HepG2 (cell line): Measurements from ENCODE around the gene C2orf74. TPM values are rescaled to one million over a fixed set of nuclear protein-coding genes. Genes with fewer than 3 reads are reported as not detected.
A peak's percentile ranks its signal among the peaks of the same experiment; 100 is the strongest.

Experiments
- ATF1 ChIP-seq: IDR thresholded peaks from 2 replicates; pipeline ENCODE4 v1.6.1; 2016; ENCODE audit warnings: mild to moderate bottlenecking, control low read depth
- ETV5 ChIP-seq: IDR thresholded peaks from 2 replicates; pipeline ENCODE4 v1.6.1; 2018; ENCODE audit warnings: missing biosample characterization, missing genetic modification reagents, inconsistent platforms, borderline replicate concordance
- FOXM1 ChIP-seq: sonication (generic); formaldehyde crosslinking; IDR thresholded peaks from 2 replicates; pipeline ENCODE4 v1.5.0; 2020; ENCODE audit warnings: missing genetic modification reagents
- IRF2 ChIP-seq: IDR thresholded peaks from 2 replicates; pipeline ENCODE4 v1.6.1; 2018; ENCODE audit warnings: missing genetic modification reagents, missing compliant biosample characterization
- JUNB ChIP-seq: sonication (generic); formaldehyde crosslinking; IDR thresholded peaks from 2 replicates; pipeline ENCODE4 v1.8.0; 2022; ENCODE audit warnings: missing genetic modification reagents, mild to moderate bottlenecking, borderline replicate concordance
- NFE2L1 ChIP-seq: sonication (generic); formaldehyde crosslinking; IDR thresholded peaks from 2 replicates; pipeline ENCODE4 v1.4.0; 2020; ENCODE audit warnings: missing genetic modification reagents, mild to moderate bottlenecking, borderline replicate concordance
- PHB2 ChIP-seq: fragments of 450-650 bp; IDR thresholded peaks from 2 replicates; pipeline ENCODE4 v1.6.1; 2018; ENCODE audit not compliant: partially characterized antibody
- PITX1 ChIP-seq: sonication (generic); formaldehyde crosslinking; IDR thresholded peaks from 2 replicates; pipeline ENCODE4 v1.5.1; 2020; ENCODE audit warnings: mild to moderate bottlenecking, missing genetic modification reagents
- RAD51 ChIP-seq: fragments of 450-650 bp; IDR thresholded peaks from 2 replicates; pipeline ENCODE4 v1.6.1; 2016; ENCODE audit warnings: borderline replicate concordance
- SMYD3 ChIP-seq: sonication (generic); formaldehyde crosslinking; IDR thresholded peaks from 2 replicates; pipeline ENCODE4 v1.8.1; 2023; ENCODE audit warnings: mild to moderate bottlenecking, missing genetic modification reagents
- SP4 ChIP-seq: sonication (generic); formaldehyde crosslinking; IDR thresholded peaks from 2 replicates; pipeline ENCODE4 v1.8.1; 2023; ENCODE audit warnings: mild to moderate bottlenecking, missing genetic modification reagents
- SPEN ChIP-seq: sonication (generic); formaldehyde crosslinking; IDR thresholded peaks from 2 replicates; pipeline ENCODE4 v1.5.1; 2020; ENCODE audit warnings: low read depth, mild to moderate bottlenecking, missing genetic modification reagents
- SRY ChIP-seq: sonication (generic); formaldehyde crosslinking; IDR thresholded peaks from 2 replicates; pipeline ENCODE4 v1.8.0; 2022; ENCODE audit warnings: mild to moderate bottlenecking, missing genetic modification reagents
- TGIF2 ChIP-seq: IDR thresholded peaks from 2 replicates; pipeline ENCODE4 v1.6.1; 2016; ENCODE audit warnings: control low read depth, missing compliant biosample characterization
- U2AF2 ChIP-seq: fragments of 200-400 bp; formaldehyde crosslinking; IDR thresholded peaks from 2 replicates; pipeline ENCODE4 v1.6.1; 2017; ENCODE audit warnings: low read depth, mild to moderate bottlenecking, low read length
- ZBTB7B ChIP-seq: sonication (generic); formaldehyde crosslinking; IDR thresholded peaks from 2 replicates; pipeline ENCODE4 v1.4.0; 2020; ENCODE audit warnings: missing genetic modification reagents
- ZNF12 ChIP-seq: sonication (generic); formaldehyde crosslinking; IDR thresholded peaks from 2 replicates; pipeline ENCODE4 v1.5.0; 2020; ENCODE audit warnings: missing genetic modification reagents
- ZNF180 ChIP-seq: sonication (generic); formaldehyde crosslinking; IDR thresholded peaks from 2 replicates; pipeline ENCODE4 v1.4.0; 2020; ENCODE audit warnings: low read depth, missing genetic modification reagents, borderline replicate concordance
- ZNF264 ChIP-seq: sonication (generic); formaldehyde crosslinking; IDR thresholded peaks from 2 replicates; pipeline ENCODE4 v1.4.0; 2020; ENCODE audit warnings: missing genetic modification reagents
- ZNF44 ChIP-seq: sonication (generic); formaldehyde crosslinking; IDR thresholded peaks from 2 replicates; pipeline ENCODE4 v1.5.1; 2020; ENCODE audit warnings: mild to moderate bottlenecking, missing genetic modification reagents
- ZNF607 ChIP-seq: sonication (generic); formaldehyde crosslinking; IDR thresholded peaks from 2 replicates; pipeline ENCODE4 v1.5.1; 2020; ENCODE audit warnings: missing genetic modification reagents, mild to moderate bottlenecking, borderline replicate concordance
- polyA plus RNA-seq, 8 experiments: library from polyadenylated mRNA; depleted of rRNA in 3 of 8; stranded (reverse) in 7 of 8; unstranded in 1 of 8; fragments of >200 nt; fragmentation: Illumina TruSeq in 4 of 8; extraction: Trizol in 4 of 8; gene quantifications; 2 replicates each; pipeline versions ENCODE4 v1.2.1 to v1.2.3, GENCODE V29; 2011 to 2016; ENCODE audit warnings: low read depth in 4 of 8, missing spikeins in 1 of 8, mixed read lengths in 1 of 8; ENCODE audit not compliant: insufficient read depth in 1 of 8
- total RNA-seq, 5 experiments: library from RNA; depleted of rRNA; stranded (reverse); fragments of >200 nt; fragmentation: Illumina TruSeq; extraction: Trizol; gene quantifications; 2 replicates each; pipeline ENCODE4 v1.2.3, GENCODE V29; 2016; ENCODE audit warnings: low read depth in 1 of 5
- TF ChIP-seq, protein P1 (sequence below): sonication (generic); formaldehyde crosslinking; IDR thresholded peaks from 2 replicates; pipeline ENCODE4 v1.5.1; 2020; ENCODE audit warnings: mild to moderate bottlenecking, missing genetic modification reagents, borderline replicate concordance
- TF ChIP-seq, protein P2 (sequence below): sonication (generic); formaldehyde crosslinking; IDR thresholded peaks from 2 replicates; pipeline ENCODE4 v1.5.0; 2020; ENCODE audit warnings: missing genetic modification reagents

The C2orf74 gene
- total and polyA plus RNA-seq, 2 of the 13 experiments (the other 11 are each of a cell fraction or from before 2014, with no cell fraction given), result 10.6 to 13.8 TPM

DNA sequence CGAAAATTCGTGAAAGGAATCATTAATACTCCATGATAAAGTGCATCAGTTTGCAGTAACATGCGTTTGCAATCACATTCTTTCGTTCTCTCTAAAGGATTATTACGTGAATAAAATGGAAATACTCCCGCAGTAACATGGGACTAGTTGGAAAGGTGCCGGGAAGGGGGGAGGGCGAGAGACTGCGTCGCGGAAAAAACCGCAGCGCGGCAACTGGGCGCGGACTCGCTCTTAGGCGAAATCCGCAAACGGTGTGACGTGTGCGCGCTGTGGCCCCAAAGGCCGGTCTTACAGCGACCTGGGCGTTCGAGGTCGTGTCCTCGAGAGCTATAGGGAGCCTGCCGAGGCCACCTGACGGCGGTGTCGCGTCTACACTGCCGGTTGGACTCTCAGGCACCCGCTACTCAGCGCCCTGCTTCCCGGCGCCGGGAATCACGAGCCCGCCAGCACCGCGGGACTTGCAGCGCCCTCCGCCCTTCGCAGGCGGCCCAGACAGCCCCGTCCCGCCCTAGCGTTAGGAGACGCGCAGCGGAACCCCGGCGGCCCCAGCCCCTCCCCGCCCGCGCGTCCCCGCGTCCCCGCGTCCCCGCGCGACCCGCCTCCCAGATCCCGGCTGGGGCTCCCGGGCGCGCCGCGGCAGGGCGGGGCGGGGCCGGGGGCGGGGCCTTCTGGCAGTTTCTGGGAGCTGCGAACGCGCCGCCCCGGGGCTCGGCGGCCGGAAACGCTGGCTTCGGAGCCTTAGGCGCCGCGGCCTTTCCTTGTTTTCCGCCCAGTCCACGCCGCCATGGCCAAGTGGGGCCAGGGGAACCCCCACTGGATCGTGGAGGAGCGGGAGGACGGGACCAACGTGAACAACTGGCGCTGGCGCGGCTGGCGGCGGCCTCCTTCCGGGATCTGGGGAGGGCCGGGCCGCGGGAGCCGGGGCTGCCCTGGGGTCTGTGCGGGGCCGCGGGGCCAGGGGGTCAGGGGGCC is 15.1 kb downstream of the C2orf74 start (continued):
- TF ChIP-seq PITX1 (CRISPR knock-in tag) (peak; percentile 57), FOXM1 (0 out of 2 replicates have a peak, but pooled peaks have one; percentile 64), ZNF264 (CRISPR knock-in tag) (no peak; the same call in 1 of the 2 replicates), ETV5 (CRISPR knock-in tag) (peak; percentile 86), ATF1 (CRISPR knock-in tag) (peak; percentile 68; the same call in 1 of the 2 replicates), TGIF2 (CRISPR knock-in tag) (peak; percentile 66; the same call in 1 of the 2 replicates), ZNF607 (CRISPR knock-in tag) (peak; percentile 97), ZNF180 (CRISPR knock-in tag) (no peak), ZNF44 (no peak), PHB2 (no peak), NFE2L1 (CRISPR knock-in tag) (no peak), SP4 (peak; percentile 84; the same call in 1 of the 2 replicates), IRF2 (CRISPR knock-in tag) (0 out of 2 replicates have a peak, but pooled peaks have one; percentile 69), JUNB (no peak), RAD51 (no peak), SRY (CRISPR knock-in tag) (peak; percentile 98), ZBTB7B (CRISPR knock-in tag) (peak; percentile 26), SMYD3 (peak; percentile 84; the same call in 1 of the 2 replicates), U2AF2 (no peak), SPEN (CRISPR knock-in tag) (peak; percentile 89), ZNF12 (CRISPR knock-in tag) (no peak; the same call in 1 of the 2 replicates)
- TF ChIP-seq, protein P1, sequence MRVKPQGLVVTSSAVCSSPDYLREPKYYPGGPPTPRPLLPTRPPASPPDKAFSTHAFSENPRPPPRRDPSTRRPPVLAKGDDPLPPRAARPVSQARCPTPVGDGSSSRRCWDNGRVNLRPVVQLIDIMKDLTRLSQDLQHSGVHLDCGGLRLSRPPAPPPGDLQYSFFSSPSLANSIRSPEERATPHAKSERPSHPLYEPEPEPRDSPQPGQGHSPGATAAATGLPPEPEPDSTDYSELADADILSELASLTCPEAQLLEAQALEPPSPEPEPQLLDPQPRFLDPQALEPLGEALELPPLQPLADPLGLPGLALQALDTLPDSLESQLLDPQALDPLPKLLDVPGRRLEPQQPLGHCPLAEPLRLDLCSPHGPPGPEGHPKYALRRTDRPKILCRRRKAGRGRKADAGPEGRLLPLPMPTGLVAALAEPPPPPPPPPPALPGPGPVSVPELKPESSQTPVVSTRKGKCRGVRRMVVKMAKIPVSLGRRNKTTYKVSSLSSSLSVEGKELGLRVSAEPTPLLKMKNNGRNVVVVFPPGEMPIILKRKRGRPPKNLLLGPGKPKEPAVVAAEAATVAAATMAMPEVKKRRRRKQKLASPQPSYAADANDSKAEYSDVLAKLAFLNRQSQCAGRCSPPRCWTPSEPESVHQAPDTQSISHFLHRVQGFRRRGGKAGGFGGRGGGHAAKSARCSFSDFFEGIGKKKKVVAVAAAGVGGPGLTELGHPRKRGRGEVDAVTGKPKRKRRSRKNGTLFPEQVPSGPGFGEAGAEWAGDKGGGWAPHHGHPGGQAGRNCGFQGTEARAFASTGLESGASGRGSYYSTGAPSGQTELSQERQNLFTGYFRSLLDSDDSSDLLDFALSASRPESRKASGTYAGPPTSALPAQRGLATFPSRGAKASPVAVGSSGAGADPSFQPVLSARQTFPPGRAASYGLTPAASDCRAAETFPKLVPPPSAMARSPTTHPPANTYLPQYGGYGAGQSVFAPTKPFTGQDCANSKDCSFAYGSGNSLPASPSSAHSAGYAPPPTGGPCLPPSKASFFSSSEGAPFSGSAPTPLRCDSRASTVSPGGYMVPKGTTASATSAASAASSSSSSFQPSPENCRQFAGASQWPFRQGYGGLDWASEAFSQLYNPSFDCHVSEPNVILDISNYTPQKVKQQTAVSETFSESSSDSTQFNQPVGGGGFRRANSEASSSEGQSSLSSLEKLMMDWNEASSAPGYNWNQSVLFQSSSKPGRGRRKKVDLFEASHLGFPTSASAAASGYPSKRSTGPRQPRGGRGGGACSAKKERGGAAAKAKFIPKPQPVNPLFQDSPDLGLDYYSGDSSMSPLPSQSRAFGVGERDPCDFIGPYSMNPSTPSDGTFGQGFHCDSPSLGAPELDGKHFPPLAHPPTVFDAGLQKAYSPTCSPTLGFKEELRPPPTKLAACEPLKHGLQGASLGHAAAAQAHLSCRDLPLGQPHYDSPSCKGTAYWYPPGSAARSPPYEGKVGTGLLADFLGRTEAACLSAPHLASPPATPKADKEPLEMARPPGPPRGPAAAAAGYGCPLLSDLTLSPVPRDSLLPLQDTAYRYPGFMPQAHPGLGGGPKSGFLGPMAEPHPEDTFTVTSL (CRISPR knock-in tag), result no peak; the same call in 1 of the 2 replicates
- TF ChIP-seq, protein P2, sequence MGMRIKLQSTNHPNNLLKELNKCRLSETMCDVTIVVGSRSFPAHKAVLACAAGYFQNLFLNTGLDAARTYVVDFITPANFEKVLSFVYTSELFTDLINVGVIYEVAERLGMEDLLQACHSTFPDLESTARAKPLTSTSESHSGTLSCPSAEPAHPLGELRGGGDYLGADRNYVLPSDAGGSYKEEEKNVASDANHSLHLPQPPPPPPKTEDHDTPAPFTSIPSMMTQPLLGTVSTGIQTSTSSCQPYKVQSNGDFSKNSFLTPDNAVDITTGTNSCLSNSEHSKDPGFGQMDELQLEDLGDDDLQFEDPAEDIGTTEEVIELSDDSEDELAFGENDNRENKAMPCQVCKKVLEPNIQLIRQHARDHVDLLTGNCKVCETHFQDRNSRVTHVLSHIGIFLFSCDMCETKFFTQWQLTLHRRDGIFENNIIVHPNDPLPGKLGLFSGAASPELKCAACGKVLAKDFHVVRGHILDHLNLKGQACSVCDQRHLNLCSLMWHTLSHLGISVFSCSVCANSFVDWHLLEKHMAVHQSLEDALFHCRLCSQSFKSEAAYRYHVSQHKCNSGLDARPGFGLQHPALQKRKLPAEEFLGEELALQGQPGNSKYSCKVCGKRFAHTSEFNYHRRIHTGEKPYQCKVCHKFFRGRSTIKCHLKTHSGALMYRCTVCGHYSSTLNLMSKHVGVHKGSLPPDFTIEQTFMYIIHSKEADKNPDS (CRISPR knock-in tag), result peak; percentile 75
